Naive B cell (primary cell): Measurements from ENCODE around the gene VPS13D. TPM values are rescaled to one million over a fixed set of nuclear protein-coding genes. Genes with fewer than 3 reads are reported as not detected.

Experiments
- ATAC-seq, 2 donors: fragments of 150-1000 bp; cut with Tn5 transposase; 2 replicates each; pipeline ENCODE4 v1.10.0; 2021; ENCODE audit warnings: low read depth in 2 of 2, mild to moderate bottlenecking in 2 of 2, moderate library complexity in 2 of 2
- DNase-seq: peaks from one replicate; pipeline ENCODE4 v3.0.0; 2022
- H3K27ac Mint-ChIP-seq, 6 donors: one replicate each; pipeline ENCODE4 v1.8.0; 2020 to 2022; ENCODE audit warnings: mild to moderate bottlenecking in 6 of 6, mixed read lengths in 6 of 6, moderate library complexity in 5 of 6, inconsistent platforms in 2 of 6
- H3K27me3 Mint-ChIP-seq, 3 donors: one replicate each; pipeline ENCODE4 v1.8.0; 2021 to 2022; ENCODE audit warnings: mixed read lengths in 3 of 3, mild to moderate bottlenecking in 1 of 3
- H3K36me3 Mint-ChIP-seq, 2 donors: one replicate each; pipeline ENCODE4 v1.8.0; 2020 to 2022; ENCODE audit warnings: mixed read lengths in 2 of 2, inconsistent platforms in 1 of 2, mild to moderate bottlenecking in 1 of 2
- H3K4me1 Mint-ChIP-seq, 3 donors: one replicate each; pipeline ENCODE4 v1.8.0; 2020 to 2022; ENCODE audit warnings: mixed read lengths in 3 of 3, inconsistent platforms in 1 of 3, mild to moderate bottlenecking in 1 of 3, moderate library complexity in 1 of 3
- H3K4me3 Mint-ChIP-seq, 8 donors: one replicate each; pipeline ENCODE4 v1.8.0; 2020 to 2022; ENCODE audit warnings: mild to moderate bottlenecking in 8 of 8, mixed read lengths in 8 of 8, moderate library complexity in 8 of 8, inconsistent platforms in 2 of 8
- H3K9me3 Mint-ChIP-seq, 7 donors: one replicate each; pipeline ENCODE4 v1.8.0; 2020 to 2022; ENCODE audit warnings: mixed read lengths in 7 of 7, mild to moderate bottlenecking in 5 of 7, inconsistent platforms in 2 of 7, moderate library complexity in 1 of 7
- polyA plus RNA-seq, 6 donors: library from polyadenylated mRNA; unstranded; fragments of 300-500 nt; fragmentation: Illumina TruSeq; gene quantifications; one replicate each; pipeline ENCODE4 v1.2.3, GENCODE V29; 2021; ENCODE audit warnings: low read depth in 6 of 6

Gene VPS13D
- polyA plus RNA-seq, 6 donors from 2014 or later: 7.6 to 14.6 (median 11.8) TPM

DNA sequence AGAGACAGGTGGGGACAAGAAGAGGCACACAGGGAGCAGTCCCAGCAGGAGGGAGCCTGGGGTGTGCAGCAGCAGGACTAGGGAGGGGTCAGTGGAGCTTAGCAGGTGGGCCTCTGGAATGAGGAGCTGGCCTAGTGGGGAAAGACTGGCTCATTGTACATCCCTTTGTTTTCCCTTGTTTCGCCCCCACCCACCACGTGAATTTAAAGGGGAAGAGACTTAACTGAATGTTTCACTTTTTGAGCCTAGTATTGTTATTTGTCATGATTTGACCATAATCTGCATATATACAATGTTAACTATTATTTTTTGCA, 206.5 kb downstream of the VPS13D start:
- no peaks in the 10 kb centered on the region for H3K27me3 Mint-ChIP-seq
- H3K4me3 Mint-ChIP-seq: peak overlapping the region in 1 of 8 donors; percentile 36
- no peak for DNase-seq

DNA sequence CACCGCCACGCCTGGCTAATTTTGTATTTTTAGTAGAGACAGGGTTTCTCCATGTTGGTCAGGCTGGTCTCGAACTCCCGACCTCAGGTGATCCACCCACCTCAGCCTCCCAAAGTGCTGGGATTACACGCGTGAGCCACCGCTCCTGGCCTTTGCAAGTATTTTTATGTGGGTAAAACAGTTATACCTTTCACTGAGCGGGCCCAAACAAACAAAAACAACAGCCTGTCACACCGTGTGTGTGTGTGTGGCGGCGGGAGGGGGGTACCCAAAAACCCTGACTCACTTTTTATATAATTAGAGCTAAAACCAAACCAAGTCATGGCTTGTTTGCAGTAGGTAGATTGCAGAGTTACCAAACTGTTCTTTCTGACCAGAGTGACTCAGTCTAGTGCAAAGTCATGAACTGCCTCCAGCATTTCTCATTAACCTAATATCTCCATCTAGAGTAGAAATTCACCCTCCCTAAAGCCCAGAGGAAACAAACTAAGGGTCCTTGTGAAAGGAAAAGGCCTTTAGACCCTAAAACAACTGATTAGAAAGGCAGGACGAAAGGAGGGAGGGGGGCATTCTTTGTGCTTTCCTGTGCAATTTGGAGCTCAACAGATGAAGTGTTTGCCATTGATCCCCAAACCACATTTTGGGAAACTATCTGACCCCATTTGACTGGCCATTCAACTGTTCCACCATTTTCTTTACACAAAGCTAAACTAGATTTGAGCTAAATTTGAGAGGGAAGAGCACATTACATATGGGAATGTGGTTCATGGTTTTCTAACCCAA, 207.2 kb downstream of the VPS13D start:
- DNase-seq (no peak), ATAC-seq (no peak)
- Mint-ChIP-seq H3K4me3 (no peak overlapping the region), H3K27me3 (no peaks in the 10 kb centered on the region), H3K36me3 (peaks cover 12 to 24% of the 10 kb centered on the region in 2 donors), H3K4me1 (peaks cover 36 to 67% (median 47%) of the 10 kb centered on the region in 3 donors), H3K27ac (peak overlapping the region in 2 of 6 donors; percentile 39 to 59), H3K9me3 (peaks cover 0 to 2% (median 0%) of the 10 kb centered on the region in 7 donors)

More for the DNA sequence above, 206.5 kb downstream of the VPS13D start:
- Mint-ChIP-seq H3K36me3 (peaks cover 6 to 24% of the 10 kb centered on the region in 2 donors), H3K9me3 (peaks cover 0 to 2% (median 0%) of the 10 kb centered on the region in 7 donors), H3K4me1 (peaks cover 36 to 67% (median 47%) of the 10 kb centered on the region in 3 donors), H3K27ac (peak overlapping the region in 4 of 6 donors; percentile 57 to 85 (median 68))
- ATAC-seq: no peak

GRCh38 chr1:12437629-12438028, 207.8 kb downstream of the VPS13D start:
- DNase-seq (no peak), ATAC-seq (no peak)
- Mint-ChIP-seq H3K9me3 (peaks cover 0 to 2% (median 0%) of the 10 kb centered on the region in 7 donors), H3K27ac (peak overlapping the region in 1 of 6 donors; percentile 39), H3K36me3 (peaks cover 10 to 24% of the 10 kb centered on the region in 2 donors), H3K4me1 (peaks cover 36 to 67% (median 47%) of the 10 kb centered on the region in 3 donors), H3K4me3 (no peak overlapping the region), H3K27me3 (no peaks in the 10 kb centered on the region)

DNA sequence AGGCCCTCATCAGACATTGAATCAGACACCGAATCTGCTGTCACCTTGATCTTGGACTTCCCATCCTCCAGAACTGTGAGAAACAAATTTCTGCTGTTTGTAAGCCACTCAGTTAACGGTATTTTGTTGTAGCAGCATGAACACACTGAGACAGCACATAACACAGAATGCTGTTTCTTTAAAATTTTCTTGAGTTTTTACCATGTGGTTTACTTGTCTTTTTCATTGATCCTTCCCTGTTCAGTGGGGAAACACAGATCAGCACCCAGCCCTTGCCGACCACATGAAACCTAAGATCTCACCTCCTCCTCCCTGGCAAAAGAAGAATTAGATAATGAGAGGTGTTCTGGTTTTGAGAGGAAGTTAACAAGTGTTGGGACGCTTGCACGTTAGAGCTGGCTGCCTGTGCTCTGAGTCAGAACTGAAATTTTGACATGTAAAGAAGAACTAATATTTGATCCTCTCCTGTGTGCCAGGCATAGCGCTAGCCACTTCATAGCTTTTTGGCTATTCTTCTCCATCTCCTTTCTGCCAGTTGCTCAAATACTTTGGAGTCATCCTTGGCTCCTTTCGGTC, 208.6 kb downstream of the VPS13D start:
- peaks cover 18 to 32% of the 10 kb centered on the region in 2 donors for H3K36me3 Mint-ChIP-seq
- peak overlapping the region; percentile 13 to 92 (median 30) for H3K27ac Mint-ChIP-seq
- peak; percentile 2 for DNase-seq
- H3K9me3 Mint-ChIP-seq: peaks cover 0 to 2% (median 0%) of the 10 kb centered on the region in 7 donors
- H3K27me3 Mint-ChIP-seq: no peaks in the 10 kb centered on the region
- H3K4me3 Mint-ChIP-seq: peak overlapping the region in 2 of 8 donors; percentile 43 to 78
- ATAC-seq: peak; percentile 33 to 45
- H3K4me1 Mint-ChIP-seq: peaks cover 35 to 66% (median 45%) of the 10 kb centered on the region in 3 donors

- peaks cover 0 to 4% (median 0%) of the 10 kb centered on the region in 7 donors for H3K9me3 Mint-ChIP-seq
Measured at GRCh38 chr1:12439073-12439472, 209.2 kb downstream of the VPS13D start.

DNA sequence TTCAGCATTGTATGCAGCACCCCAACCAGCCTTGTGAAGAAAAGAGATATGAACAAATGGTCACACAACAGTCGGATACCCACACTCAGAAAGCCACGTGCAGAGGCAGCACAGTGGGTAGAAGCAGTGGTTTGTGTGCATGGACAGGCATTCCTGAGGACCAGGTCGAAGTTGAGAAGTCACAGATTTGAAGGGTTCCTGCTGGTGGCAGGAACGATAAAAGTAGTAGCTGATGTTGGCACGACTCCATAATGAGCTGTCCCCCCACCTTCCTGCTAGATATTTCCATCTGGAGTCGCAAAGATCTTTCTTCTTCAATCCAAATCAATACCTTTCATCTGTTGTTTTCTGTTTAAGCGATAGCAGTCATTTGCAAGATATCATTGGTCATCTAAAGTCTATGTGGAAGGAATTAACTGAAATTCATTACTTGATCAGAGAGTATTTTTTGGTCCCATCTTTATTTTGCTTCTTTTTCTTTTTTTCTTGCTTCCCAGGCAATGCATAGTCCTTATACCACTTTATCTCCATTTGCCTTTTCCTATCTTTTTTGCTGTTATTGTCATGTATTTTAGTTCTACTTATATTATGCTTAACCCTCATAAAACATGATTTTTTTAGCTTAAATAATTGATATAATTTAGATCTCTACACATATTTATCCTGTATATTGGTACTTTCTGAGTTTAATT, 211.7 kb downstream of the VPS13D start:
- DNase-seq (no peak), ATAC-seq (no peak)
- Mint-ChIP-seq H3K4me1 (peaks cover 15 to 35% (median 21%) of the 10 kb centered on the region in 3 donors), H3K27me3 (no peaks in the 10 kb centered on the region), H3K4me3 (no peak overlapping the region), H3K36me3 (peaks cover 26 to 63% of the 10 kb centered on the region in 2 donors), H3K9me3 (peaks cover 0 to 4% (median 0%) of the 10 kb centered on the region in 7 donors), H3K27ac (peak overlapping the region in 2 of 6 donors; percentile 3 to 50)

More at GRCh38 chr1:12439073-12439472, 209.2 kb downstream of the VPS13D start:
- DNase-seq (no peak), ATAC-seq (no peak)
- Mint-ChIP-seq H3K4me3 (peak overlapping the region in 1 of 8 donors; percentile 78), H3K27me3 (no peaks in the 10 kb centered on the region), H3K4me1 (peaks cover 29 to 60% (median 39%) of the 10 kb centered on the region in 3 donors), H3K27ac (peak overlapping the region in 5 of 6 donors; percentile 16 to 89 (median 67)), H3K36me3 (peaks cover 20 to 39% of the 10 kb centered on the region in 2 donors)

- ATAC-seq (no peak), DNase-seq (no peak)
- peaks cover 0 to 4% (median 0%) of the 10 kb centered on the region in 7 donors for H3K9me3 Mint-ChIP-seq
- H3K4me1 Mint-ChIP-seq: peaks cover 15 to 28% (median 23%) of the 10 kb centered on the region in 3 donors
- peaks cover 26 to 65% of the 10 kb centered on the region in 2 donors for H3K36me3 Mint-ChIP-seq
- H3K27me3 Mint-ChIP-seq: no peaks in the 10 kb centered on the region
- H3K27ac Mint-ChIP-seq: peak overlapping the region in 2 of 6 donors; percentile 15 to 30
- no peak overlapping the region for H3K4me3 Mint-ChIP-seq
Measured at GRCh38 chr1:12442217-12442616, 212.4 kb downstream of the VPS13D start.

DNA sequence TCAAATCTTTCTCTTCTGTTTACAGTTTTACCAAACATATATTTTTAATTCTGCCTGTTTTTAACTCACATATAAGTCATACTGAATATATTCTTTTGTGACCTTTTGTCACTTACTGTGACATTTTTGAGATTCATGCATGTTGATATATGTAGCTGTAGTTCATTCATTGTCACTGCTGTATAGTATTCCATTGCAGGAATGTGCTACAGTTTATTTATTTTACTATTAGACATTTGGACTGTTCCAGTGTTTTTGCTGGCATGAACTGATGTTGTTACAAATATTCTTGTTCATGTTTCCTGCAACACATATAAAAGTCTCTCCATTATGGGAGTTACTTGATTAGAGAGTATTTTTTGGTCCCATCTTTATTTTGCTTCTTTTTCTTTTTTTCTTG, 213.3 kb downstream of the VPS13D start:
- H3K4me1 Mint-ChIP-seq: peaks cover 15 to 21% (median 17%) of the 10 kb centered on the region in 3 donors
- peaks cover 26 to 64% of the 10 kb centered on the region in 2 donors for H3K36me3 Mint-ChIP-seq
- peaks cover 0 to 4% (median 0%) of the 10 kb centered on the region in 7 donors for H3K9me3 Mint-ChIP-seq

GRCh38 chr1:12444329-12444841, 214.6 kb downstream of the VPS13D start:
- H3K4me3 Mint-ChIP-seq: no peak overlapping the region
- peaks cover 6 to 17% (median 11%) of the 10 kb centered on the region in 3 donors for H3K4me1 Mint-ChIP-seq
- no peak for DNase-seq
- ATAC-seq: no peak
- H3K27me3 Mint-ChIP-seq: no peaks in the 10 kb centered on the region
- no peak overlapping the region for H3K27ac Mint-ChIP-seq
- H3K9me3 Mint-ChIP-seq: peaks cover 0 to 4% (median 0%) of the 10 kb centered on the region in 7 donors
- H3K36me3 Mint-ChIP-seq: peaks cover 26 to 52% of the 10 kb centered on the region in 2 donors

More for the DNA sequence above, 213.3 kb downstream of the VPS13D start:
- ATAC-seq (no peak), DNase-seq (no peak)
- Mint-ChIP-seq H3K4me3 (no peak overlapping the region), H3K27ac (no peak overlapping the region), H3K27me3 (no peaks in the 10 kb centered on the region)

- H3K27me3 Mint-ChIP-seq: no peaks in the 10 kb centered on the region
- DNase-seq: no peak
- no peak overlapping the region for H3K4me3 Mint-ChIP-seq
- no peak overlapping the region for H3K27ac Mint-ChIP-seq
- H3K36me3 Mint-ChIP-seq: peaks cover 28 to 46% of the 10 kb centered on the region in 2 donors
- H3K4me1 Mint-ChIP-seq: peaks cover 6 to 18% (median 14%) of the 10 kb centered on the region in 3 donors
- H3K9me3 Mint-ChIP-seq: peaks cover 0 to 4% (median 0%) of the 10 kb centered on the region in 7 donors
- ATAC-seq: no peak
Measured at GRCh38 chr1:12445257-12445656, 215.4 kb downstream of the VPS13D start.

DNA sequence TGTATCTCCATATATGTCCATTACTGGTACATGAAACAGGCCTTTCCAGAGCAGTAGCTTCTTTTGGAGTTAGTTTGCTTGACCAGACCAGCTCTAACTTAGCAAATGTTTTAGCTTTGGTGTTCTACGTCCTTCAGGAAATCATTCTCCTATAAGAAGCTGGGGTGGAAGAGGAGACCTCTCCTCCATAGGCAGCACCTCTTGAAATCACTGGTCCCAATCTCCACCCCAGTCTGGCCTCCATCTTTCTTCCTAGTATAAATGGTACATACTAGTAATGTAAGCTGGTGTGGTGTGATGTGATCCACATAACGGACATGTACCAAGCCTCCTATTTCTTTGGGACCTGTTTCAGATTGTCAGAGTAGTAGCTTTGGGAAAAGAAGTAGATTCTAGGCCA, 216.8 kb downstream of the VPS13D start:
- Mint-ChIP-seq H3K4me3 (no peak overlapping the region), H3K4me1 (peaks cover 5 to 19% (median 14%) of the 10 kb centered on the region in 3 donors), H3K27me3 (no peaks in the 10 kb centered on the region), H3K36me3 (peaks cover 34 to 42% of the 10 kb centered on the region in 2 donors), H3K9me3 (peaks cover 0 to 4% (median 0%) of the 10 kb centered on the region in 7 donors), H3K27ac (no peak overlapping the region)
- no peak for DNase-seq
- ATAC-seq: no peak

- H3K4me3 Mint-ChIP-seq: no peak overlapping the region
- ATAC-seq: no peak
- DNase-seq: no peak
- H3K9me3 Mint-ChIP-seq: peaks cover 0 to 4% (median 0%) of the 10 kb centered on the region in 7 donors
- H3K27me3 Mint-ChIP-seq: no peaks in the 10 kb centered on the region
- H3K36me3 Mint-ChIP-seq: peaks cover 36 to 42% of the 10 kb centered on the region in 2 donors
- peaks cover 5 to 21% (median 14%) of the 10 kb centered on the region in 3 donors for H3K4me1 Mint-ChIP-seq
- no peak overlapping the region for H3K27ac Mint-ChIP-seq
Measured at GRCh38 chr1:12447307-12447706, 217.5 kb downstream of the VPS13D start.

GRCh38 chr1:12447849-12448312, 218.1 kb downstream of the VPS13D start:
- Mint-ChIP-seq H3K9me3 (peaks cover 0 to 4% (median 0%) of the 10 kb centered on the region in 7 donors), H3K4me1 (peaks cover 7 to 26% (median 19%) of the 10 kb centered on the region in 3 donors), H3K4me3 (no peak overlapping the region), H3K36me3 (peaks cover 31 to 39% of the 10 kb centered on the region in 2 donors), H3K27me3 (no peaks in the 10 kb centered on the region), H3K27ac (peak overlapping the region in 1 of 6 donors; percentile 22)
- no peak for ATAC-seq
- DNase-seq: no peak
